ENCODE measurements around the gene CD81. TPM values are rescaled to one million over a fixed set of nuclear protein-coding genes. Genes with fewer than 3 reads are reported as not detected.
"Not testable (repeated sequence)": the region's sequence is repeated elsewhere in the genome, so short reads cannot be mapped to it uniquely, and the experiment has no call there.

CD81 gene
- total RNA-seq, 1 donor from 2014 or later = 801 TPM

- intact Hi-C loops (cut with DNase I) = no loop called here
- no peaks in the 10 kb centered on the region for H3K27me3 ChIP-seq
- no peak overlapping the region for H3K4me3 ChIP-seq
- no peak overlapping the region for H3K27ac ChIP-seq
- no peaks in the 10 kb centered on the region for H3K4me1 ChIP-seq
- H3K36me3 ChIP-seq = no peaks in the 10 kb centered on the region
- DNase-seq (ENCODE audit: low spot score in 2 of 2) = no peak
- no peaks in the 10 kb centered on the region for H3K9me3 ChIP-seq
- TF ChIP-seq CTCF (IDR thresholded peaks at IDR 0.05) = no peak
These were observed 45.7 kb upstream of the CD81 start for GRCh38 chr11:2331404-2331803.

- H3K4me1 ChIP-seq; H3K9me3 ChIP-seq; intact Hi-C loops (cut with DNase I); H3K36me3 ChIP-seq; DNase-seq (ENCODE audit: low spot score in 2 of 2); H3K27me3 ChIP-seq; H3K27ac ChIP-seq; H3K4me3 ChIP-seq: not testable (repeated sequence)
These were observed 44.5 kb upstream of the CD81 start for GRCh38 chr11:2332569-2332968.

- peak in 1 of 2 donors; percentile 12 for DNase-seq (ENCODE audit: low spot score in 2 of 2)
- H3K4me3 ChIP-seq; H3K9me3 ChIP-seq; H3K36me3 ChIP-seq; H3K27ac ChIP-seq; H3K4me1 ChIP-seq; H3K27me3 ChIP-seq; intact Hi-C loops (cut with DNase I): not testable (repeated sequence)
These were observed 43.5 kb upstream of the CD81 start for GRCh38 chr11:2333486-2334205.

- H3K27me3 ChIP-seq; intact Hi-C loops (cut with DNase I); H3K9me3 ChIP-seq; H3K36me3 ChIP-seq; H3K27ac ChIP-seq; DNase-seq (ENCODE audit: low spot score in 2 of 2); H3K4me3 ChIP-seq; H3K4me1 ChIP-seq: not testable (repeated sequence)
These were observed 41.8 kb upstream of the CD81 start for GRCh38 chr11:2335286-2335685.

GRCh38 chr11:2338760-2339159 is 38.4 kb upstream of the CD81 start:
- H3K36me3 ChIP-seq; intact Hi-C loops (cut with DNase I); H3K27me3 ChIP-seq; H3K27ac ChIP-seq; H3K4me1 ChIP-seq; H3K9me3 ChIP-seq; H3K4me3 ChIP-seq: not testable (repeated sequence)
- DNase-seq (ENCODE audit: low spot score in 2 of 2) = peak in 1 of 2 donors; percentile 27

- Histone ChIP-seq H3K27me3 (no peaks in the 10 kb centered on the region), H3K4me1 (no peaks in the 10 kb centered on the region), H3K4me3 (no peak overlapping the region), H3K27ac (no peak overlapping the region), H3K9me3 (no peaks in the 10 kb centered on the region), H3K36me3 (no peaks in the 10 kb centered on the region)
- intact Hi-C loops (cut with DNase I) = no loop called here
- no peak for DNase-seq (ENCODE audit: low spot score in 2 of 2)
- no peak for TF ChIP-seq CTCF (IDR thresholded peaks at IDR 0.05)
These were observed 34.6 kb upstream of the CD81 start for GRCh38 chr11:2342557-2342956.

GRCh38 chr11:2342981-2343380 is 34.1 kb upstream of the CD81 start:
- no peak for TF ChIP-seq CTCF (IDR thresholded peaks at IDR 0.05)
- H3K27me3 ChIP-seq = no peaks in the 10 kb centered on the region
- H3K27ac ChIP-seq = no peak overlapping the region
- H3K4me1 ChIP-seq = no peaks in the 10 kb centered on the region
- H3K36me3 ChIP-seq = no peaks in the 10 kb centered on the region
- H3K4me3 ChIP-seq = no peak overlapping the region
- no peak for DNase-seq (ENCODE audit: low spot score in 2 of 2)
- H3K9me3 ChIP-seq = no peaks in the 10 kb centered on the region
- intact Hi-C loops (cut with DNase I) = no loop called here

- Histone ChIP-seq H3K36me3 (no peaks in the 10 kb centered on the region), H3K9me3 (no peaks in the 10 kb centered on the region), H3K27ac (no peak overlapping the region), H3K27me3 (no peaks in the 10 kb centered on the region), H3K4me3 (no peak overlapping the region), H3K4me1 (no peaks in the 10 kb centered on the region)
- no peak for DNase-seq (ENCODE audit: low spot score in 2 of 2)
- TF ChIP-seq CTCF (IDR thresholded peaks at IDR 0.05) = no peak
- intact Hi-C loops (cut with DNase I) = no loop called here
These were observed 33.6 kb upstream of the CD81 start for GRCh38 chr11:2343502-2343901.
